ENCODE measurements around the gene LOXHD1.

Gene LOXHD1

DNA sequence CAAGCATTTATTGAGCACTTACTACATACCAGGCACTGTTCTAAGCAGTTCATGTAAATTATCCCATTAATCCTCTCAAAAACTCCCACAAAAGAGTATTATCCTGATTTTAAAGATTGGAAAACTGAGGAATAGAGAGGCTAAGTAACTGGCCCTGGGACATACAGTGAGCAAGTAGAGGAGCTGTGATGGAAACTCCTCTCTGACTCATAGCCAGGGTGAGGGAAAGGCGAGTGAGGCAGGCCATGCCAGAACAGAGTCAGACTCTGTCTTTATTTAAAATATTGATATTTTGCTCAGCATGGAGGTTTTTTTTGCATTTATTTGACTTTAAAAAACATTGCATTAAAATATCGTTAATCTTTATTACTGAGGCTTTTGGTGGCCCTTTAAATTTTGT is 208.0 kb downstream of the LOXHD1 start:
- no peak for DNase-seq (ENCODE audit: low read depth in 3 of 3)

- no peak for DNase-seq (ENCODE audit: low read depth in 3 of 3)
These were observed 208.7 kb downstream of the LOXHD1 start for GRCh38 chr18:46448347-46448746.

GRCh38 chr18:46447792-46448191 is 209.2 kb downstream of the LOXHD1 start:
- DNase-seq (ENCODE audit: low read depth in 3 of 3) = no peak

DNA sequence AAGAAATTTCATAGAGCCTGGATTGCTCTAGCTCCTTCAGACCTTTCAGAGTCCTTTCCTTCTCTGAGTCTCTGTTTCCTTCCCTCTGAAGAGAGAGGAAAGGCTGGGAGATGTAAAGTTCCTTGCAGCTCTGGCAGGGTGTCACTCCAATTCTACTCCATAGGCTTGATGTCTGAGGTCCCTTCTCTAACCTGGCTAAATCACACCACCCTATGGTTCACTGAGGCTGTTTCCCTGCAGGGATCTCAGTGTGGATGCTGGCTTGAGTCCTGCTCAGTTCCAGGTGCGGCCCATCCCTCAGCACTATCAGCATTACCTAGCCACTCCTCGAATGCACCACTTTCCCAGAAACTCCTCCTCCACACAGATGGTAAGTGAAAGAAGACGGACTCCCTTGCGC is 209.7 kb downstream of the LOXHD1 start:
- no peak for DNase-seq (ENCODE audit: low read depth in 3 of 3)

DNA sequence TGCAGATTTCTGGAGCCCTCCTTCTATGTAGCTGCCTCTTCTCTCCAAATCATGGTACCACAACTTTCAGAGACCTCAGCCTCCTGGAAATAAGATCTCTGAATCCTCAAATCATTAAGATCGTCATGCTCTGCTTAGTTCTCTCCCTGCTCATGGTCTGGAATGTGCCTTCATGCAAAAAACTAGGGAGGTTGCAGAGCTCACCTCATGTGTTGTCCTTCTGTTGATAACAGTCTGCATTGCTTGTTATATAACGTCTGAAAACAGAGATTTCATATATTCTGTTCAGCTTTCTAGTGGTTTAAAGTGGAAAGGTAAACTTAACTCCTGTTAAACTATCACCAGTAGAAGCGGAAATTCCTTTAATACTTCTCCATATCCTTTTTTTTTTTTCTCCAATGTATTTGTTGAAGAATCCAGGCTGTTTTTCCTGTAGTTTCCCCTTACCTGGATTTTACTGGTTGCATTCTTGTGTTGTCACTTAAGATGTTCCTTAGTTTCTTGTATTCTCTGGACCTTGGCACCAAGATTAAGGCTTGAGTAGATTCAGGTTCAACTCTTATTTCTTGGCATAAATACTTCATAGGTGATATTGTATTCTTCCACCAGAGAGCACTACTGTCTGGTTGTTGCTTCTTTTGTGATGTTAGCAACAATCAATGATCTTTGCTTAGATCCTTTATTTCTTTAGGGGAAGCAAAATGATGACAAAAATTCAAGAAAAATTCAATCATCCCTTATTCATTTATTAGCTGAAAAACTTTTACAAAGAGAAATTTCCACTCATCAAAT is 211.3 kb downstream of the LOXHD1 start:
- no peak for DNase-seq (ENCODE audit: low read depth in 3 of 3)

- DNase-seq (ENCODE audit: low read depth in 3 of 3) = no peak
These were observed 218.0 kb downstream of the LOXHD1 start for GRCh38 chr18:46439037-46439436.

- no peak for DNase-seq (ENCODE audit: low read depth in 3 of 3)
These were observed 220.0 kb downstream of the LOXHD1 start for GRCh38 chr18:46437061-46437460.

- DNase-seq (ENCODE audit: low read depth in 3 of 3) = no peak
These were observed 220.4 kb downstream of the LOXHD1 start for GRCh38 chr18:46436621-46437020.

DNA sequence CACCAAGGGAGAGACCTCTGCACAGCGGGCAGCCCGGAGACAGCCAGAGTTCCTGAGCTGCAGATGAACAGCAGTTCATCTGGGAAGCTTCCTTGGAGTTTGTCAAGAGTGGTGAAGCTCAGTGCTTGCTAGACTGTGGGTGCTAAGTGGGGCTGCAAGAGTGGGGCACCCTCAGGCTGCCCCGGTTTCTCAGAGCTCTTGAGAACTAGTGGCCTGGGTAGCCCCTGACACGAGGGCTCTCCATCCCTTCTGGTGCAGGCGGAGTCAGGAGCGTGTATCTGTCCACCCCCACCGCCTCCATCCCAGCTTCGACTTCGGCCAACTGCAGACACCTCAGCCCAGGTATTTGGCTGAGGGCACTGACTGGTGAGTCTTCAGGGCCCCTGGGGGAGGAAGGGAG is 222.0 kb downstream of the LOXHD1 start:
- no peak for DNase-seq (ENCODE audit: low read depth in 3 of 3)

DNA sequence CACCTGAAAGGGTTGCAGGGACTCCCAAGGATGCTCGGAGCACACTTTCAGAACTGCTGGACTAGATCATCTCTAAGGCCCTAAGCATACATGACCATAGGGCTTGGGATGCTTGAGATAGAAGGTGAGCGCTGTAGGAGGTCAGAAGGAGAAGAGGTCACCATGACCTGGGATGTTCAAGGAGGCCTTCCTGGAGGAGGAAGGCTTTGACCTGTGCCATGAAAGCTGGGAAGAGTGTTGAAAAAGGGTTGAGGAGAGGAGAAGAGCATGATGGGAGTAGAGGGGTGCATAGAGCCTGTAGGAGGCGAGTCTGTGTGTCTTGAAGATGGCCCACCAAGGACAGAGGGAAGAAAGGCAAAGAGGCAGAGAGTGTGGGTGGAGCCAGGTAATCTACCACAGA is 222.4 kb downstream of the LOXHD1 start:
- no peak for DNase-seq (ENCODE audit: low read depth in 3 of 3)

GRCh38 chr18:46433121-46433826 is 223.7 kb downstream of the LOXHD1 start:
- DNase-seq (ENCODE audit: low read depth in 3 of 3) = no peak

GRCh38 chr18:46431522-46432171 is 225.4 kb downstream of the LOXHD1 start:
- no peak for DNase-seq (ENCODE audit: low read depth in 3 of 3)

DNA sequence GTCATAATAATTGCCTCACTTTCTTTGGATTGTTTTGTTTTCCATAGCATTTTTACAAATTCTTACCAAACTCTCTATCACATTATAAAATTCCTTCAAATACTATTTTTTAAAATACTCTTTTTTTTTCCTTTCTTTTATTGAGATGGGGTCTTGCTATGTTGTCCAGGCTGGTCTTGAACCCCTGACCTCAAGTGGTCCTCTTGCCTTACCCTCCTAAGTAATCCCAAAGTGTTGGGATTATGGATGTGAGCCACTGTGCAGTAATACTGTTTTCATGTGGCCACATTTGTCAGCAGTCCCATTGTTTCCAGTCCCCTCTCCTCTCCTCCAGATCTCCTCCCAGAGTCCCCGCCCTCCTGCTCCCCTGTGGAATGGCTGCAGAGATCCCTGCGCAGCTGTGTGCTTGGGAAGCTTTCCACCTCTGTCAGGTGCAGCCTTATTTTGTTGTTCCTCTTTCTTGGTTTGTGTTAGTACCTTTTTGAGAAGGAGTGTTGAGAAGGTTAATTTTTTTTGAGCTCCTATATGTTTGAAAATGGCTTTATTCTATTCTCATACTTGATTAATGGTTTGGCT is 227.3 kb downstream of the LOXHD1 start:
- DNase-seq (ENCODE audit: low read depth in 3 of 3) = no peak

- no peak for DNase-seq (ENCODE audit: low read depth in 3 of 3)
These were observed 227.9 kb downstream of the LOXHD1 start for GRCh38 chr18:46429130-46429529.

GRCh38 chr18:46428368-46428767 is 228.7 kb downstream of the LOXHD1 start:
- DNase-seq (ENCODE audit: low read depth in 3 of 3) = no peak

DNA sequence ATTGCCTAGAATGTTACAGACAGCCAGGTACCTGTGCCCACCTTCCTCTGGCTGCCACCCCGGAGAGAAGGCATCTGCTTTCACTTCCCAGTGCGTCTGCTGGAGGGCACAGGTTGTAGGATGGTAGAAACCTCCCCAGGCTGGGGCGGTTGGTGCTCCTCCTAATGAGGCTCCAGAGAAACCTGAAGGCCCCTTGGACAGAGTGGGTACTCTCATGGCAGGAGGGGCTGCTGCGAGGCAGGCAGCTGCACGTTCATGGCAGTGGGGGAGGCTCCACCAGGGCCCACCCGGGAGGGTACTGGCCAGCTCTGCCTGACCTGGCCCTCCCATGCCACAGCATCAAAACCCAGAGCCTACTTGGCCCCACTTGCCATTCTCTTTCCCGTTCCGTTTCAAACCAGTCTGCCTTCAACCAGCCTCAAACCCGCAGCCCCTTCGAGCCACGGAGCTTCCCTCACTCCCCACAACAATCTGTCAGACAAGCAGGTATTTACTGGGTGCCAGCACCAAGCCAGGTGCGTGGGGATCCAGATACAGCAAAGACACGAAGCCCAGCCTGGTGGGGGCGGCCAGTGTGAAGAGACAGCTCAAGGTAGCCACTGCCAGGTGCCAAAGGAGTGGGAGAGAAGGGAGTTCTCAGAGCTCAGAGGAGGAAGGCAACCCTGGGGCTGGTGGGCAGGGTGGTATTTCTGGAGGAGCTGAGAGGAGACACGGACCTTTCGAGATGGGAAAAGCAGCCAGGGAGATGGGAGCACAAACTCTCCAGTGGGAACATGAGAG is 229.6 kb downstream of the LOXHD1 start:
- no peak for DNase-seq (ENCODE audit: low read depth in 3 of 3)
